IMR-90 (cell line): Measurements from ENCODE around the gene FEM1B. TPM values are rescaled to one million over a fixed set of nuclear protein-coding genes. Genes with fewer than 3 reads are reported as not detected.

Experiments used
- ATAC-seq: fragments of 200-7000 bp; cut with Tn5 transposase; 2 replicates; pipeline ENCODE4 v1.9.1; 2020; ENCODE audit warnings: low read depth, mild to moderate bottlenecking, moderate library complexity
- BruUV-seq: library from RNA; stranded (reverse); fragments of 400-500 nt; replicated peaks from 2 replicates; lab custom pipeline; 2021; lab: Mats Ljungman, UMichigan
- CTCF ChIA-PET: fragments of 300-600 bp; formaldehyde crosslinking; extraction: SDS; loops from one replicate; lab custom pipeline; 2021; ENCODE audit warnings: antibody characterized with exemption; lab: Yijun Ruan, JAX
- POLR2A ChIA-PET: fragments of 300-600 bp; sonication (Branson Sonifier 250); formaldehyde crosslinking; loops from one replicate; lab custom pipeline; 2022; ENCODE audit warnings: antibody characterized with exemption; ENCODE audit not compliant: unreplicated experiment; lab: Charles Lee
- DNase-seq: peaks from one replicate; pipeline ENCODE4 v3.0.0; 2013
- H2AFZ ChIP-seq: replicated peaks from 2 replicates; pipeline ENCODE3; 2013; ENCODE audit warnings: low read length, mild to moderate bottlenecking; ENCODE audit not compliant: poor library complexity
- H2AK5ac ChIP-seq: 2 replicates; pipeline ENCODE4 v1.6.1; 2013; ENCODE audit warnings: low read depth, low read length, inconsistent platforms
- H2AK9ac ChIP-seq: replicated peaks from 2 replicates; pipeline ENCODE3; 2013; ENCODE audit warnings: mild to moderate bottlenecking, low read depth, low read length, moderate library complexity; ENCODE audit not compliant: poor library complexity
- H2BK120ac ChIP-seq: 2 replicates; pipeline ENCODE4 v1.6.1; 2013; ENCODE audit warnings: low read depth, low read length, inconsistent platforms
- H2BK15ac ChIP-seq: 3 replicates; pipeline ENCODE4 v1.6.1; 2013; ENCODE audit warnings: low read depth, low read length, inconsistent platforms
- H2BK20ac ChIP-seq: 2 replicates; pipeline ENCODE4 v1.6.1; 2013; ENCODE audit warnings: low read depth, mild to moderate bottlenecking, inconsistent platforms, low read length, moderate library complexity
- H2BK5ac ChIP-seq: 2 replicates; pipeline ENCODE4 v1.6.1; 2013; ENCODE audit warnings: mild to moderate bottlenecking, low read depth, low read length, inconsistent platforms; ENCODE audit not compliant: poor library complexity, severe bottlenecking
- H3K14ac ChIP-seq: replicated peaks from 2 replicates; pipeline ENCODE4 v1.6.1; 2013; ENCODE audit warnings: low read depth, low read length, inconsistent platforms
- H3K18ac ChIP-seq: 2 replicates; pipeline ENCODE4 v1.6.1; 2013; ENCODE audit warnings: low read depth, low read length, control low read depth
- H3K23ac ChIP-seq: 2 replicates; pipeline ENCODE4 v1.6.1; 2013; ENCODE audit warnings: low read depth, low read length, inconsistent platforms
- H3K27ac ChIP-seq: 2 replicates; pipeline ENCODE4 v1.5.1; 2013; ENCODE audit warnings: mild to moderate bottlenecking, control low read depth, low read length; ENCODE audit not compliant: insufficient read depth
- H3K27me3 ChIP-seq: 2 replicates; pipeline ENCODE4 v1.6.1; 2013; ENCODE audit warnings: low read length; ENCODE audit not compliant: control insufficient read depth, insufficient read depth
- H3K36me3 ChIP-seq: 2 replicates; pipeline ENCODE4 v1.6.1; 2013; ENCODE audit warnings: low read length, mixed read lengths; ENCODE audit not compliant: control insufficient read depth, insufficient read depth
- H3K4ac ChIP-seq: 2 replicates; pipeline ENCODE4 v1.6.1; 2013; ENCODE audit warnings: low read depth, low read length, inconsistent platforms
- H3K4me1 ChIP-seq: 2 replicates; pipeline ENCODE4 v1.6.1; 2013; ENCODE audit warnings: low read length, mixed read lengths; ENCODE audit not compliant: control insufficient read depth, insufficient read depth
- H3K4me2 ChIP-seq: 2 replicates; pipeline ENCODE4 v1.6.1; 2013; ENCODE audit warnings: low read depth, mild to moderate bottlenecking, control low read depth, low read length, moderate library complexity
- H3K4me3 ChIP-seq: 2 replicates; pipeline ENCODE4 v1.5.1; 2013; ENCODE audit warnings: low read depth, mild to moderate bottlenecking, control low read depth, low read length, moderate library complexity; ENCODE audit not compliant: insufficient read depth
- H3K56ac ChIP-seq: 2 replicates; pipeline ENCODE4 v1.6.1; 2013; ENCODE audit warnings: low read length, inconsistent platforms; ENCODE audit not compliant: insufficient read depth; ENCODE audit errors: extremely low read depth
- H3K79me1 ChIP-seq, 2 experiments: 2 replicates each; pipeline ENCODE4 v1.6.1; 2013; ENCODE audit warnings: low read length in 2 of 2, inconsistent platforms in 1 of 2, low read depth in 1 of 2
- H3K9ac ChIP-seq: 2 replicates; pipeline ENCODE4 v1.6.1; 2013; ENCODE audit warnings: low read depth, low read length, control low read depth
- H3K9me1 ChIP-seq: 2 replicates; pipeline ENCODE4 v1.6.1; 2013; ENCODE audit warnings: low read length, inconsistent platforms; ENCODE audit not compliant: insufficient read depth
- H3K9me3 ChIP-seq: 2 replicates; pipeline ENCODE4 v1.6.1; 2013; ENCODE audit warnings: low read length; ENCODE audit not compliant: control insufficient read depth, insufficient read depth
- H4K20me1 ChIP-seq: 2 replicates; pipeline ENCODE4 v1.6.1; 2013; ENCODE audit warnings: low read length, inconsistent platforms; ENCODE audit not compliant: insufficient read depth
- H4K5ac ChIP-seq: 2 replicates; pipeline ENCODE4 v1.6.1; 2013; ENCODE audit warnings: mild to moderate bottlenecking, low read depth, low read length, control low read depth
- H4K8ac ChIP-seq, 2 experiments: 2 replicates each; pipeline ENCODE4 v1.6.1; 2013; ENCODE audit warnings: low read depth in 2 of 2, low read length in 2 of 2, control low read depth in 1 of 2, inconsistent platforms in 1 of 2
- H4K91ac ChIP-seq: 2 replicates; pipeline ENCODE4 v1.6.1; 2013; ENCODE audit warnings: low read depth, low read length, inconsistent platforms; ENCODE audit not compliant: insufficient read depth
- BHLHE40 ChIP-seq: fragments of 150-350 bp; IDR thresholded peaks from 2 replicates; pipeline ENCODE4 v1.6.1; 2016; ENCODE audit warnings: mild to moderate bottlenecking, low read depth, low read length
- CEBPB ChIP-seq: IDR thresholded peaks from 2 replicates; pipeline ENCODE4 v1.6.1; 2012; ENCODE audit warnings: low read depth, low read length, improper control_type of control experiment
- CTCF ChIP-seq: conservative IDR thresholded peaks from 2 replicates; pipeline ENCODE4 v1.5.1; 2012; ENCODE audit warnings: mild to moderate bottlenecking, low read depth, low read length, improper control_type of control experiment
- ELK1 ChIP-seq: fragments of 150-350 bp; IDR thresholded peaks from 2 replicates; pipeline ENCODE4 v1.6.1; 2016; ENCODE audit warnings: low read depth, mild to moderate bottlenecking, low read length, moderate library complexity, borderline replicate concordance
- FOS ChIP-seq: fragments of 150-350 bp; IDR thresholded peaks from 2 replicates; pipeline ENCODE4 v1.6.1; 2016; ENCODE audit warnings: low read depth, low read length
- MAFK ChIP-seq: IDR thresholded peaks from 2 replicates; pipeline ENCODE4 v1.6.1; 2012; ENCODE audit warnings: low read depth, low read length, improper control_type of control experiment
- MAZ ChIP-seq: IDR thresholded peaks from 2 replicates; pipeline ENCODE4 v1.6.1; 2012; ENCODE audit warnings: low read depth, mild to moderate bottlenecking, low read length, improper control_type of control experiment, moderate library complexity, borderline replicate concordance
- MXI1 ChIP-seq: IDR thresholded peaks from 2 replicates; pipeline ENCODE4 v1.6.1; 2012; ENCODE audit warnings: low read depth, mild to moderate bottlenecking, low read length, moderate library complexity, borderline replicate concordance
- NFE2L2 ChIP-seq: fragments of 150-350 bp; IDR thresholded peaks from 2 replicates; pipeline ENCODE4 v1.6.1; 2016; ENCODE audit warnings: low read depth, mild to moderate bottlenecking, low read length
- POLR2A ChIP-seq: IDR thresholded peaks from 2 replicates; pipeline ENCODE4 v1.6.1; 2012; ENCODE audit warnings: mild to moderate bottlenecking, low read depth, low read length
- USF2 ChIP-seq: fragments of 150-350 bp; IDR thresholded peaks from 2 replicates; pipeline ENCODE4 v1.6.1; 2017; ENCODE audit warnings: mild to moderate bottlenecking, antibody characterized with exemption, low read length, low read depth
- WGBS, 2 experiments: methylation state at CpG; one replicate each; pipeline versions ENCODE4 v1.1.5 to v1.1.7; 2013; ENCODE audit warnings: missing lambda C conversion rate in 2 of 2; ENCODE audit not compliant: insufficient read length in 1 of 2; ENCODE audit errors: extremely low coverage in 2 of 2; 5-methylcytosine and 5-hydroxymethylcytosine counted together
- dilution Hi-C: fragments of 300-500 bp; cut with HindIII; formaldehyde crosslinking; loops from one replicate; pipeline ENCODE4 v1.14.3; 2018; ENCODE audit warnings: low sequenced_read_pairs; ENCODE audit not compliant: unreplicated experiment
- in situ Hi-C: fragments of 300-500 bp; cut with MboI; formaldehyde crosslinking; loops from 3 replicates; pipeline ENCODE4 v1.14.3; 2019; ENCODE audit warnings: low sequenced_read_pairs, inconsistent platforms, mixed read lengths
- intact Hi-C: fragments of 100-400 bp; cut with micrococcal nuclease; formaldehyde crosslinking; loops from 2 replicates; pipeline ENCODE4 v1.10.0; 2022
- polyA plus RNA-seq, 3 experiments: library from polyadenylated mRNA; depleted of rRNA; stranded (reverse); fragments of >200 nt; gene quantifications; 2 replicates each; pipeline ENCODE4 v1.2.3, GENCODE V29; 2012; ENCODE audit warnings: low replicate concordance in 1 of 3
- total RNA-seq: library from RNA; depleted of rRNA; stranded (reverse); fragments of >200 nt; gene quantifications from 2 replicates; pipeline ENCODE4 v1.2.3, GENCODE V29; 2012

The FEM1B gene
- total and polyA plus RNA-seq, 2 of the 4 experiments (the other 2 are of a cell fraction) = 16.9 to 51.4 TPM

GRCh38 chr15:68229386-68230156 is 48.0 kb upstream of the FEM1B start, which contains the start of gene CLN6:
TSS of gene CLN6 (minus strand) at chr15:68229728. CDS start at chr15:68229584, 144 bp downstream.
- H3K79me1 ChIP-seq = peaks cover 18 to 42% of the 10 kb centered on the region in 2 experiments
- no peak for TF ChIP-seq ELK1
- TF ChIP-seq MXI1 = peak; percentile 98
- no peak for TF ChIP-seq MAFK
- TF ChIP-seq MAZ = 0 out of 2 replicates have a peak, but pooled peaks have one; percentile 52
- TF ChIP-seq CEBPB = no peak
- TF ChIP-seq CTCF = no peak
- peak; percentile 45; the same call in 1 of the 2 replicates for TF ChIP-seq POLR2A
- TF ChIP-seq USF2 = peak; percentile 91
- no peak for TF ChIP-seq NFE2L2
- no peak for TF ChIP-seq FOS
- TF ChIP-seq BHLHE40 = peak; percentile 89
- H3K4ac ChIP-seq = peak within 1 kb of the TSS; percentile 83
- 0% methylated on average over 37 of the region's 82 CpGs; no CpG with 5 or more reads in 1 of the 2 experiments for WGBS, 2 experiments
- H2AFZ ChIP-seq = peak within 1 kb of the TSS; percentile 100
- ATAC-seq (peak; percentile 93), DNase-seq (peak; percentile 77)
- no TSS peak for BruUV-seq
- H2BK15ac ChIP-seq = peak within 1 kb of the TSS; percentile 61; the same call in 1 of the 3 replicates
- peak within 1 kb of the TSS; percentile 73 for H2BK5ac ChIP-seq
- H3K56ac ChIP-seq = peak within 1 kb of the TSS; percentile 58
- peak within 1 kb of the TSS; percentile 70 for H3K9ac ChIP-seq
- no peaks in the 10 kb centered on the region for H3K27me3 ChIP-seq
- CTCF ChIA-PET = no interaction called here
- peaks cover 10% of the 10 kb centered on the region; the same call in 1 of the 2 replicates for H4K20me1 ChIP-seq
- H3K4me1 ChIP-seq = peaks cover 8% of the 10 kb centered on the region
- H3K9me3 ChIP-seq = no peaks in the 10 kb centered on the region
- no peaks in the 10 kb centered on the region for H3K36me3 ChIP-seq
- dilution Hi-C loops (no loop called here), intact Hi-C loops (no loop called here), in situ Hi-C loops (no loop called here)
- H4K5ac ChIP-seq = peak within 1 kb of the TSS; percentile 14; the same call in 1 of the 2 replicates
- H3K4me2 ChIP-seq = peak within 1 kb of the TSS; percentile 78
- peak within 1 kb of the TSS; percentile 93 for H2AK9ac ChIP-seq
- H2AK5ac ChIP-seq = peak within 1 kb of the TSS; percentile 38; the same call in 1 of the 2 replicates
- H3K27ac ChIP-seq = peak within 1 kb of the TSS; percentile 77
- peak within 1 kb of the TSS; percentile 49 for H3K18ac ChIP-seq
- no peak within 1 kb of the TSS for H2BK20ac ChIP-seq
- H4K8ac ChIP-seq = peak within 1 kb of the TSS; percentile 15 to 79; a peak in 2 of 4 replicates
- H3K4me3 ChIP-seq = peak within 1 kb of the TSS; percentile 94
- H3K23ac ChIP-seq = peak within 1 kb of the TSS; percentile 94
- H2BK120ac ChIP-seq = peak within 1 kb of the TSS; percentile 53; the same call in 1 of the 2 replicates
- peak within 1 kb of the TSS; percentile 82 for H3K14ac ChIP-seq
- H3K9me1 ChIP-seq = peaks cover 24% of the 10 kb centered on the region
- POLR2A ChIA-PET = interaction anchor here (0.6 kb wide), 1 partner anchor 707 kb away, joined by 3 read pairs; no protein-coding TSS in a partner anchor
- H4K91ac ChIP-seq = peak within 1 kb of the TSS; percentile 80
